CD4-positive, alpha-beta T cell treated with Interleukin-12 subunit alpha and Interleukin-12 subunit beta, for 1 hour (primary cell): ENCODE measurements around the gene SLC8A2.

ENCODE experiments used
- DNase-seq: peaks from one replicate; pipeline ENCODE4 v3.0.0-alpha.2; 2020

SLC8A2 gene

DNA sequence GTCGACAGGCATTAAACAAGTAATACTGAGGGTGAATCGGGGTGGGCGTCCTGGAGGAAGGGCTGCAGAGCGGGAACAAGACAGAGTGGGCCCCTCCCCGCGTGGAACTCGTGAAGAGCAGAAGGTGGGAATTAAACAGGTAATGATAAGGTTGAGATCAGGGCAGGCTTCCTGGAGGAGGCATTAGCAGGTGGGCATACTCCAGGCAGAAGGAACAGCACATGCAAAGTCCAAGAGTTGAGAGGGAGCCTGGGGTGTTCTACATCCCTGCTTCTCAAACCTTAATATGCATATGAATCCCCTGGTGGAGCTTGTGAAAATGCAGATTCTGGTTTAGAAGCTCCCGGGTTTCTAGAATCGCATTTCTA, 23.3 kb downstream of the SLC8A2 start:
- DNase-seq = no peak

DNA sequence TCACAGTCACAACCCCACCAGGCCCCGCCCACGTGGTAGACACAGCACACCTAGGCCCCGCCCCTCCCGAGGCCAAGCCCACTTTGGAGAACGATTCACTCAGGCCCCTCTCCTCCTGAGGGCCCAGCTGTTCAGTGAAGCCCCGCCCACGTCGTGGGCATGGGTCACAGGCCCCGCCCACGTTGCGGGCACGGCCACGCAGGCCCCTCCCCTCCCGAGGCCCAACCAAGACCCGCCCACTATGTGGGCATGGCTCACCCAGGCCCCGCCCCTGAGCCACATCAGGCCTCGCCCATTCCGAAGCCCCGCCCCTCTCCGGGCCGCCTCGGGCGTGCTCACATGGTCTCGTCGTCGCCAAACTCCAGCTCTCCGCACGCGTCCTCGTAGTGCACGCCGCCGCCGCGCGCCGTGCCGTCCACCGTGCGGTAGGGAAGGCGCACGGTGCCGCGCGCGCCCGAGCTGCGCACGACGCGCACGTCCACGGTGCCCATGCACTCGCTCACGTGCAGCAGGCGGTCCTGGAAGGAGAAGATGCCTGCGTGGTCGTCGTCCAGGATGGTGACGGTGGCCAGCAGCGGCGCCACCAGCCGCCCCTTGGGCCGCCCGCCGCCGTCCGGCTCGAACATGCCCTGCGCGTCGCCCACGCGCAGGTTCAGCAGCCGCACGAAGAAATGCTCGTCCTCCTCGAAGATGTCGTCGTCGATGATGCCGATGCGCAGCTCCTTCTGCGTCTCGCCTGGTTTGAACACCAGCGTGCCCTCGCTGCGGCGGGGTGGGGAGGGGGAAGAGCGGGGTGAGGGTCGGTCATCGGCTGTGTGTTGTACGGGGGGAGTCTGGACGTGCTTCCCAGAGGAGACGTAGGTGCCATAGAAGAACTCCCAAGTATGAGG, 24.0 kb downstream of the SLC8A2 start:
- DNase-seq = peak; percentile 51

DNA sequence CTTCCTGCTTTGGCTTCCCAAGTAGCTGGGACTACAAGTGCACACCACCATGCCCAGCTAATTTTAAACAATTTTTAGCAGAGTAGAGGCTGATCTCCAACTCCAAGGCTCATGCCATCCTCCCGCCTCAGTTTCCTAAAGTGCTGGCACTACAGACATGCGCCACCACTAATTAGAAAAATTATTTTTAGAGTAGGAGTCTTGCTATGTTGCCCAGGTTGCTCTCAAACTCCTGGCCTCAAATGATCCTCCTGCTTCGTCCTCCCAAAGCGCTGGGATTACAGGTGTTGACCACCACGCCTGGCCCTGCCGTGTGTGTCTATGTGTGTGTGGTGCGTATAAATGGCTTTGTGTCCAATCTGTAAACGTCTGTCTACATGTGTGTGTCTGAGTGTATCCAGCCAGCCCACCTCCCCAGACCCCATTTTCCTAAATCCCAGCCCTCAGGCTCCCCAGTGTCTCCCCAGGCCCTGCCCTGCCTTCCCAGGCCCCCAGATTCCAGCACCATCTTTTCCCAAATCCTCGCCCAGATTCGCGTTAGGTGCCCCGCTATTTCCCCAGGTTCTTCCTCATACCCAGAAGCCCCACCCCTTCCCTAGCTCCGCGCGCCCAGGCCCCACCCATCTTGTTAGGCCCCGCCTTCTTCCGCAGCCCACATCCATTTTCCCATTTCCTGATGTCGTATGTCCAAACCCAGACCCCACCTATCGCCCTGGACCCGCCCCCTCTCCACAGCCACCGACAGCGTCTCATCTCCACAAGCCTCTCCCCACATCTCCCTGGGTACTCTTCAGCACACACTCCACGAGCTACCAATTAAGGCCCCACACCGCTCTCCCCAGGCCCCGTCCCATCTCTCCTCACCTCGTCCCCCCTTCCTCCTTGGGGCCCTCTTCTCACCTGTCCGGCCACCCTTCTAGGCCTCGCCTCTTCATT, 24.9 kb downstream of the SLC8A2 start:
- DNase-seq = peak; percentile 19

DNA sequence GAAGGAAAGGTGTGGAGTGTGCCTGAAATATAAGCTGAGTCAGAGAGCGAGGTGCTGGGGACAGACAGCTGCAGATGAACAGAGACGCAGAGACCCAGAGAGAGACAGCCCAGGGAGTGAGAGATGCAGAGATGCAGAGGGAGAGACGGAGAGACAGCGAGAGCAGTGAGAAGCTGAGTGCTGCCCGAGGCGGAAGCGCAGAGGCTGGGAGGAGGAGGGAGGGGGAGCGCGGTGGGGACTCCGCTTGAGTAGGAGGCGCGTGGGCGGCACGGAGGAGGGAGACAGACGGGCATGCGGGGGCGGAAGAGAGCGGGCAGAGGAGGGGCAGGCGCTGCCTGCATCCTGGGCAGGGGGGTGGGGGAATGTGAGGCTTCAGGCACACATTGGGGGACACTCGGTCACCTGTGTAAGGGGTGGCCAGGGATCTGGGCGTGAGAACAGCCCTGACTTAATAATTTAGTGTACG, 25.7 kb downstream of the SLC8A2 start:
- DNase-seq = peak; percentile 68

DNA sequence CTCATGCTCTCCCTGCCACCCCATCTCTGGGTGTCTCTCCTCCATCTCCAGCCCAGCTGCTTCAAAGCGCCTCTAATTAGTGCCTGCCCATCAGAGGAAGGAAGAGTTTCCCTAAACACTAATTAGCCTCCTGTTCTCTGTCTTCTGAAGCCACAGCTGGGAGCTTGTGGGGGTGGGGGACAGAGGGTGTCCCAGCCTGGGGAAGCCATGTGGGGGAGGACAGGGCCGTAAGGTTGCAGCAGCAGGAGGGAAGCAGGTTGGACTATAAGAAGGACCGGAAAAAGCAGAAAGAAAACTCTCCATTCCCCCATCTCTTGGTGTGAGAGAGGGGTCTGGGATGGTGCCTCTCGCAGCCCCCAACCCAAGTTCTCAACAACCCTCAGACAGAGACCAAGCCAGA, 26.2 kb downstream of the SLC8A2 start:
- DNase-seq = no peak

DNA sequence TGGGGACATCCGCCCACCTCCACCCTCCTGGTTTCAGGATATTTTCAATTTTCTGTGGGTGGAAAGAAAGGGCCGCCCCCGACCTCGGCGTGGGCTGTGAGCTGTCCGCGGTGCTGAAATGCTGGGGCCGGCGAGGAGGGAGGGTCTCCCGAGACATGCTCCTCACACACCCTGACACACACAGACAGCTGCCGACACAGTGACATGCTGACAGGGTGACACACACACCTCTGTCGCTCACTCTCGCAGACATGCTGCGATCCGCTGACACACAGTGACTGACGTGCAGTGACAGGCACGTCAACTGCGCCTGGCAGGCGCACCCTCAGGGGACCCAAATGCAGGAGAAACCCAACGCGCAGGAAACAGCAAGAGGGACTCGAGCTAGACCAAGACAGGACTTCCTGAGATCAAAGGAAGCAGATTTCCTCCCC, 27.3 kb downstream of the SLC8A2 start:
- DNase-seq = peak; percentile 52

DNA sequence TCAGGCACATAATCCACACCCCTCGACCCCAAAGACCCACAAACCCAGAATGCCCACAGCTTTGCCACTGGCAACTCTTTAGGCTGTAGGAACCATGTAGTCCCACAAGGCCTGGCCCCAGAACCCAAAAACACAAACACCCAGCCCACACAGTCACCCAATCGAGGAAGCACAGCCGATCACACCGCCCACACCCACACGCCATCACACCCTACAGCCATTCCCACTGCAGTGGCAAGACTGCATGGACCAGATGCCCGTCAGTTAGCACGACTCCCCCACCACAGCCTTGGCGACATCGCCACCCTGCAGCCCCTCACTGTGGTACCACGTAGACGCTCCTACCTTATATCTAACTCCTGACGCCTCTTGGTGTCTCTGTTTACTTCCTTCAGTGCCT, 28.4 kb downstream of the SLC8A2 start:
- DNase-seq = no peak

DNA sequence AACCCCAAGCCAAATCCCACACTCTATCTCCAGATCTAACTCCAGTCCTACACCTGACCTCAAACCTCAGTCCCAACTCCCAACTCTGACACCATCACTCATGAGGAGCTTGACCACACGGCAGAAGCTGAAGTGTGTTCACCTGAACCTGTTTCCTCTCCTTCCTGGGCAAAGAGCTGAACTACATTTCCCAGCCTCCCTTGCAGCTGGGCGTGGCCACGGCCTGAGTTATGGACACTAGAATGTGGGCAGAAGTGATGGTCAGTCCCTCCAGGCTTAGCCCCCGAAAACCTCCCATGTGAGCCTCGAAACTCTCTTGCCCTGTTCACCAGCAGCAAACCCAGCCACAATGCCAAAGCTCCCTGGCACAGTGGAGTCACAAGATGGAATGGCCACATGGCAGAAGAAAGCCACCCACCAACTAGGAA, 32.9 kb downstream of the SLC8A2 start:
- no peak for DNase-seq

DNA sequence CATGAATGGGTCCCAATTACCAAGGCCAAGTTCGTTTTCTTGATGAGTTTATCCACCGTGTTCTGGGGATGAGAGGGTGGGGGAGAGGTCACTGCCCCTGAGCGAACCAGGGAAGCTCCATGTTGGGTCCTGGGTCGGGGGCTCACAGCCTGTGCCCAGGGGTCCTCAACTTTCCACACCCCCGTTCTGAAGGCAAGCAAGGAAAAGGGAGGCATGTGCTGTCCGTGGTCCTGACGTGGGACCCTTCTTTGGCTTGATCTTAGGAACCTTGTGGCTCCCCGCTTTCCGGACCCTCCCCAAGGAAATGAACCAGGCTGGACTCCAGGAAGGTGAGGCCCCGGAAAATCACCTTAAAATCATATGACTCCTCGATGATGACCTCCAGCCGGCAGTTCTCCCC, 34.2 kb downstream of the SLC8A2 start:
- no peak for DNase-seq

DNA sequence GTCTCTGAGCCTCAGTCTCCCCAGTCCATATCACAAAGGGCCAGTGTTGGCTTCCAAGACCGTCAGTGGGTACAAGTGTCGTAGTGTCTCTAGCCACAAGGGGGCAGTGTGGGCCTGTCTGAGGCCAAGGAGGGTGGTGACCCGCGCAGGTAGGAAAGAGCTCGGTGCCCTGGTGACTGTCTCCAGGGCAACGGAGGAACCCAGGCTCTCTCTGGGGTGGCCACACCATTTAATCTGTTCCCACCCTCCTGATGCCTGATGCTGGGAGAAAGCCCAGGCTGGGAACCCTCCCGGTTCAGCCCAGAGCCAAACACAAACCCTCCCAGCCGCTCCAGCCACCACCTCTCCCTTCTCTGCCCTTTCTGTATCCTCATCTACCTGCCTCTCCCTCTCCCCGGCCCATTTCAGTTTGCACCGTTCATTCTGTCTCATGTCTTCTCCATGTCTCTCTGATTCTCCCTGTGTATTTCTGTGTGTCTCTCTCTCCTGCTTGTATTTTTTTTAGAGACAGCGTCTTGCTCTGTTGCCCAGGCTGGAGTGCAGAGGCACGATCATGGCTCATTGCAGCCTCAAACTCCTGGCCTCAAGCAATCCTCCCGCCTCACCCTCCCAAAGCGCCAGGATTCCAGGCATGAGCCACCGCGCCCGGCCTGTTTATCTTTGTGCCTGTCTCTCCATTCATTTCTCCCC, 34.8 kb downstream of the SLC8A2 start:
- DNase-seq = peak; percentile 83

DNA sequence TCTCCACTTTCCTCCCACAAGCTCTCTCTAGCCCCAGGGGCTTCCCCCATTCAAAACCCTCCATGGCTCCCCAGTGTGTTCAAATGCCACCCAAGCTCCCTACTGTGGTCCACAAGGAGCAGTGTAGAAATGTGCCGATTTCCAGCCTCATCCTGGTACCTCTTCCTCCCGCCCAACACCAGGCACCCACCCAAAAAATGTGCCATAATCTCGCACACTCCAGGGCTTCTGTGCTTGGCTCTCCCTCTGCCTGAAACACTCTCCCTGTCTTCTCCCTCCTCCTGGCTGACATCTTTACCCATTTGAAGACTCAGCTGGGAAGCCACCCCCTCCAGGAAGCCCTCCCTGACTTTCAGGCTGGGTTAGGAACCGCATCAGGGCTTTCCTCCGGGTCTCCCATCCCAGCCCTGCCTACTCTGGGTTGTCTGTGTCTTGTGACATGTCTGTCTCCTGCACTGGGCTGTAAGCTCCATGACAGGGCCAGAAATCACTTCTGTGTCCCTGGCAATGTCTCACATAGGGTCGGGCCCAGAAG, 35.7 kb downstream of the SLC8A2 start:
- DNase-seq = no peak

DNA sequence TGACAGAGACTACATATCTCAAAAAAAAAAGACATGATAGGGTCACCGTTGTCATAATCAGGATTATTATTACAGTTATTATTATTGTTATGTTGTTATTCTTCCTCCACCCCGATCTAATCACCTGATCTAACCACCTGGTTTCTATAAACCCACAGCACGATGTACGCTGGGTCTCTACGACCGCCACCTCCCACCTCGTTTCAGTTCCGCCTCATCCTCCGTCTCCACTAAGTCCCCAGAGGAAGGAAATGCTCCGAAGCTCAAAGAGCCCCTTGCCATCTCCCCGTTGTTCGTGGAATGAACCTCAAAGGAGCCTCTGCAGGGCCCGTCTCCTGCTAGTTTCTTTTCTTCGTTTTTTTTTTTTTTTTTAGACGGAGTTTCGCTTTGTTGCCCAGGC, 36.5 kb downstream of the SLC8A2 start:
- DNase-seq = peak; percentile 26

DNA sequence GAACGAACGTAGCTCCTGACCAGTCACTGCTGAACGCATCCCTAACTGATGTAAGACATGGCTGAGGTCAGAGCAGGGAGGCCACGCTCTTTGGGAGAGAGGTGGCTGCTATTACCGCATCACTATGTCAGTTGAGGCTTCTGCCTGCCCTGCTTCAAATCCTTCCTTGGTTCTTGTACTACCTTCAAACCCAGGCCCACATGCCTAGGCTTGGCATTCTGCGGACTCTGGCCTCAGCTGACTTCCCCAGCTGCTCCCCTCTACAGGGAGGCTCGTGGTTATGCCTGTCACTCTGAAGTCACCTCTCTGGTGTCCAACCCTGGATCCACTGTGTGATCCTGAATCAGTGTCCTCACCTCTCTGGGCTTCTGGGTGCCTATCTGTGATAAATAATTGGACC, 37.6 kb downstream of the SLC8A2 start:
- DNase-seq = no peak

DNA sequence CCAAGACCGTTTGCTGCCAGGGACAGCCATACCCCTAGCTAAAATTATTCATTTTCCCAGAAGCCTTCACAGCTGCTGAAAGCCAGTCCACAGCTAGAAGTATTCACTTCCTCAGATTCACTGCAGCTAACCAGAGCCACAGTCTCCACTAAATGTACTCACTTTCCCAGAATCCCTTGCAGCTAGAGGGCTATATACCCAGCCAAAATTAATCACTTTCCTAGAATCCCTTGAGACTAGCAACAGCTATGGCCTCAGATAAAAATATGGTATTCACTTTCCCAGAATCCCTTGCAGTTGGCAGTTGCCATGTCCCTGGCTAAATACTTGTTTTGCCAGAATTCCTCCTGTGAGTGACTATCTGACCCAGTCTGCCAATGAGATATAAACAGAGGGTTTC, 38.6 kb downstream of the SLC8A2 start:
- no peak for DNase-seq

DNA sequence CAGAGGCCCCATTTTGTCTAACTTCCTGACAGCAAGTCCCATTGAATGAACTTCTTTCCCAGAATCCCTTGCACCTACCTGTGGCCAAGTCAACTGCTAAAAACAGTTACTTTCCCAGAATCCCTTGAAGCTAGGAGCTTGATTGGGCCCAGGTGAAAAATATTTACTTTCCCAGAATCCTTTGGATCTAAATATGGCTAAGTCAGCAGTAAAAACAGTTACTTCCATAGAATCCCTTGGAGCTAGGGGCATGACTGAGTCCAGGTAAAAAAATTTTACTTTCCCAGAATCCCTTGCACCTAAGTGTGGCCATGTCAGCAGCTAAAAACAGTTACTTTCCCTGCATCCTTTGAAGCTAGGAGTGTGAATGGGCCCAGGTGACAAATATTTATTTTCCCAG, 39.2 kb downstream of the SLC8A2 start:
- no peak for DNase-seq

DNA sequence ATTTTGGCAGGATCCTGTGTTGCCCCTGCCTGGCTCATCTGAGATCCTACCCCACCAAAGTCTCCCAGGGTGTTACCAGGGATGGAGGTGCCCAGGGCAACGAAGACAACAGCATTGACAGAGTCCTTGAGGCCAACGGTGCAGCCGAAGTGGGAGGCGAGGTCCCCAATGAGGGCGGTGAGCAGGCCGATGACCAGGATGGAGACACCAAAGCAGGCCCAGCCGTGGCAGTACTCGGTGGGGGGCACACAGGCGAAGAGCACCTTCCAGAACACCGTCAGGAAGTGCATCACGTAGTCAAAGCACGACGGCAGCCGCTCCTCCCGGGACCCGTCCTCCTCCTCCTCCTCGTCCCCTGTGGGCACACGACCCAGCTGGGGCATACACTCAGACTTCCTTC, 39.6 kb downstream of the SLC8A2 start:
- DNase-seq = no peak

DNA sequence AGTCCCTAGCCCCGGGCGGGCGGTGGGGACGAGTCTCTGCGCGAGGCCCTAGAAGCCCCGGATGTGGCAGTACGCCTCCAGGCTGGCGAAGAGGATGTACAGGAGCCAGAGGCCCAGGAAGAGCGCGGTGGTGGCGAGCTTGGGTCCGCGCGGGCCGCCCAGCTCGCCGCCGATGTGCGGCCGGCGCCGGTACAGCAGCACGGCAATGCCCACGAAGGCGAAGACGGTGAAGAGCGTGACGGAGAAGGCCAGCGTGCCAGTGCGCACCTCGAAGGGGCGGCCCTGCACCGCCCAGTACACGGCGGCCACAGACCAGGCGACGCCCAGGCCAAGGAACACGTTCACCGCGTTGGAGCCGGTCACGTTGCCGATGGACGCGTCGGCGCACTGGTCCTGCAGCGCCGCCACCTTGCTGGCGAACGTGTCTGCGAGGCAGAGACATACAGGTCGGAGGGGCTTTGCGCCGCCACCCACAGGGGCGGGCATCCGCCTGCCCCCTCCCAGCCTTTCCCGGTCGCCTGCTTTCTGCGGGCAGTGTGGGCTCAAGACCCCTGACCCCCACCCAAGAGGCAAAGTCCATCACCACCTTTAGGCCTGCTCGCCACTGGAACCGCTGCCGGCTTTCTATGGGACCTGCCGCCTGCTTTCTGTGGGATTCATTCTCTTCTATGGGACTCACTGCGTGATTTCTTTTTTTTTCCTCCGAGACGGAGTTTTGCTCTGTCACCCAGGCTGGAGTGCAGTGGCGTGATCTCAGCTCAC, 41.5 kb downstream of the SLC8A2 start:
- peak; percentile 20 for DNase-seq

DNA sequence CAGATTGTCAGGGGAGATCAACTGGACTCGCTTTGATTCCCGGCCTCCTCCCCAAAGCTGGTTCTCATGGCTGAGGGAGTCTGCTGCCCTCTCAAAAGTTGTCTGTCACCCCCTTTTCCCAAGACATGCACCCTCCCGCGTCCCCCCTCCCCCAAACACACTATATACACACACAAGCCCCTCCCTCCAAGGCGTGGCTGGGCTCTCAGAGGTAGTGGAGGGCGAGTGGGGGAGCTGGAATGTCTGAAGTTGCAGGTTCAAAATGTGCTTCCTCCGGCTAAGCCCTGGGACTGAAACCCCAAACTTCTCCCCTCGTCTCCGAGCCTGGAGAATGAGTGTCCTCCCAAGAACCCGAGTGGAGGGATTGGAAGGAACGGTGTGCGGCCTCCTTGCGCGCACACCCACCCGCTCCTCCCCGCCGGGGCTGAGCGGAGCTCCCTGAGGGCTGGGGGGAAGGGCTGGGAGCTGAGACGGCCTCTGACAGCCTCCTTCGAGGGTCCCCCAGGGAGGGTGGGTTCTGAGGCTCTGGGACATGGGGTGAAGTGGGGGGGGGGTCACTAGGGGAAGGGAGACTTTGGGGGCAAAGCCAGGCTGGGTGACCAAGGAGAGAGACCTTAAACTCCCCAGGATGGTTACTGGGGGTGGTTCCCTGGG, 42.4 kb downstream of the SLC8A2 start:
- no peak for DNase-seq

DNA sequence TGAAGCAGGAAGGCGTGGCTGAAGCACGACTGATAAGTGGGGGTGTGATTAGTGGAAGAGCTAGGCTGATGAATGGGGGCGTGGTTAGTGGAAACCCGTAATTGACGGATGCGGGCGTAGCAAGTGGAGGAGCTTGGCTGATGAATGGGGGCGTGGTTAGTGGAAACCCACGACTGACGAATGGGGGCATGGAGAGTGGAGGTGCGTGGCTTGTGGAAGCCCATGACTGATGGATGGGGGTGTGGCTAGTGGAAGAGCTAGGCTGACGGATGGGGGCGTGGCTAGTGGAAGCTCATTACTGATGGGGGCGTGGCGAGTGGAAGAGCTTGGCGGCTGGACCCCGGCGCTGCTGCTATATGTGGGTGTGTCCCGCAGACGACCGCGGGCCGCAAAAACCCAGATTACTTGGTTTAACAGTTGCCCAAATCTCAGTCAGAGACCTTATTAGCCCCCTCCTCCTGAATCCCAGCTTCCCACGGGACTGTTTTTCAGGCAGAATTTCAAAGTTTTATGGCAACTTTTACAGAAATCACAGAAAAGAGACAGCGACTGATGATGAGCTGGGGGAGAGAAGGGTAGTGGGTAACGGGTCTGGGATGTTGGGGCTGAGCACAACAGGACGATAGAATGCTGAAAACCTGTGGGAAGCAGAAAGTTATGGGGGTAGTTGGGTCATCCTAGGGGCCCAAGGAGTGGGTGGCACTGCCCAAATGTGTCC, 43.4 kb downstream of the SLC8A2 start:
- peak; percentile 90 for DNase-seq

DNA sequence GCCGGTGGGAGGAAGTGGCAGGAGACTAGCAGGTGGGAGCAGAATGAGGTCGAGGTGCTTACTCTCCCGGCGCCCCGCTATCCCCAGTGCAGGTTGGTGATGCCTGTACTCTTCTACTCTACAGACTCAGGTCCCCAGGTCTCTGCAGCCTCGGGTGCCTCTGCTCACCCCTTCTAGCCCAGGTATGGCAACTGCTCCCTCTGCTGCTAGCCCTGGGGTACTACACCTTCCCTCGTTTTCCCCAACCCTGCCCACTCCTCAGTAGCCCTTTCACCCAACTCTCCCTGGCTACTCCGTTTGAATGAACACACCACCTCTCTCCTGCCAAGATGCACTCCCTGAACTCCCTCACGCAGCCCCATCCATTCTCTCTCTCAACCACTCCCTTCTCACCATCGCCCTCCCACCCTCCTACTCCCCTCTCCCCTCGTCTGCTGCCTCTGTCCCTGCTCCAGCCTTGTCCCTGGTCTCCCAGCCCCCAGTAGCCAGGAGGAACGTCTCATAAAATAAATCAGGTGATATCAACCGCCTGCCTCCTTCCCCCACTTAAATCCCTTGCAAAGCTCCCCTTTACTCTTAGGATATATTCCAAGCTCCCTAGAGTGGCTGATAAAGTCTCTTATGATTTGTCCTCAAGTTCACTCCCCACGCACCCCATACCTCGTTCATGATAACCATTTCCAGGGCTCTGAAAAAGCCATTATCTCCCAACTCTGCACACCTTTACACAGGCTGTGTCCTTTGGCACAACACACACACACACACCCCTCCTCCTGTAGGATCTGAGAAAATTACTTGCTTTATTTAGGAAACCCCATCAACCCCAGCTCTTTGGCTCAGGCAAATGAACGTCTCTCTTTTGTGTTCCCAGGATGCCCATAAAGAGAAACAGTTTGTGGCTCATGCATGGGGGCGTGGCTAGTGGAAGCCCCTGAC, 44.2 kb downstream of the SLC8A2 start:
- DNase-seq = peak; percentile 75
